ENCODE results near the gene TOMM7. TPM values are rescaled to one million over a fixed set of nuclear protein-coding genes. Genes with fewer than 3 reads are reported as not detected.

The TOMM7 gene
- total RNA-seq, 1 experiment from 2014 or later = 272 TPM

- H3K27ac Mint-ChIP-seq (ENCODE audit: unreplicated experiment) = no peak overlapping the region
- intact Hi-C loops (cut with micrococcal nuclease; ENCODE audit: unreplicated experiment) = no loop called here
- H3K9me3 Mint-ChIP-seq (ENCODE audit: low read depth, unreplicated experiment) = no peaks in the 10 kb centered on the region
- no peak for DNase-seq
- no peak for TF ChIP-seq CTCF (IDR thresholded peaks at IDR 0.05; ENCODE audit: unreplicated experiment)
- peaks cover 1% of the 10 kb centered on the region for H3K36me3 Mint-ChIP-seq (ENCODE audit: insufficient read depth, unreplicated experiment)
- no peaks in the 10 kb centered on the region for H3K4me1 Mint-ChIP-seq (ENCODE audit: low read depth, unreplicated experiment)
- CTCF ChIA-PET = no interaction called here
- no TSS peak for BruUV-seq (replicated peaks)
- H3K27me3 Mint-ChIP-seq (ENCODE audit: unreplicated experiment) = no peaks in the 10 kb centered on the region
- H3K4me3 Mint-ChIP-seq (ENCODE audit: low read depth, unreplicated experiment) = no peak overlapping the region
These were observed 44.9 kb upstream of the TOMM7 start for GRCh38 chr7:22867589-22867988.

GRCh38 chr7:22867003-22867402 is 44.4 kb upstream of the TOMM7 start:
- CTCF ChIA-PET = interaction anchor here (0.7 kb wide), 2 partner anchors 35 to 650 kb away, joined by 5 read pairs; no protein-coding TSS in a partner anchor
- no peak overlapping the region for H3K4me3 Mint-ChIP-seq (ENCODE audit: low read depth, unreplicated experiment)
- H3K27me3 Mint-ChIP-seq (ENCODE audit: unreplicated experiment) = no peaks in the 10 kb centered on the region
- no peak overlapping the region for H3K27ac Mint-ChIP-seq (ENCODE audit: unreplicated experiment)
- BruUV-seq (replicated peaks) = no TSS peak
- no peaks in the 10 kb centered on the region for H3K4me1 Mint-ChIP-seq (ENCODE audit: low read depth, unreplicated experiment)
- H3K36me3 Mint-ChIP-seq (ENCODE audit: insufficient read depth, unreplicated experiment) = peaks cover 5% of the 10 kb centered on the region
- no peak for TF ChIP-seq CTCF (IDR thresholded peaks at IDR 0.05; ENCODE audit: unreplicated experiment)
- no peak for DNase-seq
- intact Hi-C loops (cut with micrococcal nuclease; ENCODE audit: unreplicated experiment) = no loop called here
- no peaks in the 10 kb centered on the region for H3K9me3 Mint-ChIP-seq (ENCODE audit: low read depth, unreplicated experiment)

GRCh38 chr7:22865602-22865960 is 42.9 kb upstream of the TOMM7 start:
- no peaks in the 10 kb centered on the region for H3K27me3 Mint-ChIP-seq (ENCODE audit: unreplicated experiment)
- H3K36me3 Mint-ChIP-seq (ENCODE audit: insufficient read depth, unreplicated experiment) = peaks cover 5% of the 10 kb centered on the region
- DNase-seq = no peak
- CTCF ChIA-PET = no interaction called here
- no peak for TF ChIP-seq CTCF (IDR thresholded peaks at IDR 0.05; ENCODE audit: unreplicated experiment)
- no peaks in the 10 kb centered on the region for H3K4me1 Mint-ChIP-seq (ENCODE audit: low read depth, unreplicated experiment)
- intact Hi-C loops (cut with micrococcal nuclease; ENCODE audit: unreplicated experiment) = no loop called here
- BruUV-seq (replicated peaks) = no TSS peak
- H3K9me3 Mint-ChIP-seq (ENCODE audit: low read depth, unreplicated experiment) = no peaks in the 10 kb centered on the region
- H3K27ac Mint-ChIP-seq (ENCODE audit: unreplicated experiment) = no peak overlapping the region
- H3K4me3 Mint-ChIP-seq (ENCODE audit: low read depth, unreplicated experiment) = no peak overlapping the region

GRCh38 chr7:22864855-22865601 is 42.4 kb upstream of the TOMM7 start:
- H3K4me1 Mint-ChIP-seq (ENCODE audit: low read depth, unreplicated experiment) = no peaks in the 10 kb centered on the region
- H3K27ac Mint-ChIP-seq (ENCODE audit: unreplicated experiment) = no peak overlapping the region
- CTCF ChIA-PET = no interaction called here
- peaks cover 8% of the 10 kb centered on the region for H3K36me3 Mint-ChIP-seq (ENCODE audit: insufficient read depth, unreplicated experiment)
- DNase-seq = no peak
- no peak overlapping the region for H3K4me3 Mint-ChIP-seq (ENCODE audit: low read depth, unreplicated experiment)
- no peak for TF ChIP-seq CTCF (IDR thresholded peaks at IDR 0.05; ENCODE audit: unreplicated experiment)
- no TSS peak for BruUV-seq (replicated peaks)
- H3K27me3 Mint-ChIP-seq (ENCODE audit: unreplicated experiment) = no peaks in the 10 kb centered on the region
- intact Hi-C loops (cut with micrococcal nuclease; ENCODE audit: unreplicated experiment) = no loop called here
- H3K9me3 Mint-ChIP-seq (ENCODE audit: low read depth, unreplicated experiment) = no peaks in the 10 kb centered on the region
